ENCODE measurements around the gene MTRF1.

The MTRF1 gene

DNA sequence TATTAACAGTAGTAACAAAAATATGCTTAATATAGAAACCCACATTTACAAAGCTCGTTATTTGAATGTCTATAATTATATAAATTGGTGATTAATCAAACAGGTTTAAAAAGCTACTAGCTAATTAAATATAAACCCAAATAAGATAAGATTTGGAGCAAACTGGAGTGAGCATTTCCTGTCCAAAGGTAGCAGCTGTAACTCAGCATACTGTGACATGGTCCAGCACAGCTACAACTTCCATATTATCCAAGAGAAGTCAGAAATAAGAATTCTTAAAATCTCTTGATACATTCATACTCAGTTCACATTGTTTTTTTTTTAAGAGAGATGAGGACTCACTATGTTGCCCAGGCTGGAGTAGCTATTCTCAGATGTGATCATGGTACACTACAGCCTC lies 8.5 kb downstream of the MTRF1 start:
- Histone ChIP-seq H3K4me3 (ENCODE audit: low read depth, low read length, poor library complexity, severe bottlenecking) (no peak overlapping the region), H3K4me2 (ENCODE audit: low read length) (no peak overlapping the region), H3K4me1 (ENCODE audit: insufficient read depth, low read length, severe bottlenecking) (no peaks in the 10 kb centered on the region), H3F3A (ENCODE audit: insufficient read depth, low read length) (no peaks in the 10 kb centered on the region), H3K9me3 (ENCODE audit: low read length) (no peaks in the 10 kb centered on the region), H3K9ac (ENCODE audit: low read length) (no peak overlapping the region), H2AFZ (ENCODE audit: low read length) (no peak overlapping the region), H3K27ac (ENCODE audit: low read depth, low read length, poor library complexity, severe bottlenecking) (no peak overlapping the region), H3K36me3 (ENCODE audit: insufficient read depth, low read length) (peaks cover 79% of the 10 kb centered on the region), H3K9me2 (ENCODE audit: low read depth, low read length) (no peaks in the 10 kb centered on the region), H3K79me2 (ENCODE audit: insufficient read depth, low read length) (no peaks in the 10 kb centered on the region), H3K27me3 (ENCODE audit: insufficient read depth, low read length) (no peaks in the 10 kb centered on the region), H4K20me1 (ENCODE audit: insufficient read depth, low read length) (no peaks in the 10 kb centered on the region)
- TF ChIP-seq, protein P1, sequence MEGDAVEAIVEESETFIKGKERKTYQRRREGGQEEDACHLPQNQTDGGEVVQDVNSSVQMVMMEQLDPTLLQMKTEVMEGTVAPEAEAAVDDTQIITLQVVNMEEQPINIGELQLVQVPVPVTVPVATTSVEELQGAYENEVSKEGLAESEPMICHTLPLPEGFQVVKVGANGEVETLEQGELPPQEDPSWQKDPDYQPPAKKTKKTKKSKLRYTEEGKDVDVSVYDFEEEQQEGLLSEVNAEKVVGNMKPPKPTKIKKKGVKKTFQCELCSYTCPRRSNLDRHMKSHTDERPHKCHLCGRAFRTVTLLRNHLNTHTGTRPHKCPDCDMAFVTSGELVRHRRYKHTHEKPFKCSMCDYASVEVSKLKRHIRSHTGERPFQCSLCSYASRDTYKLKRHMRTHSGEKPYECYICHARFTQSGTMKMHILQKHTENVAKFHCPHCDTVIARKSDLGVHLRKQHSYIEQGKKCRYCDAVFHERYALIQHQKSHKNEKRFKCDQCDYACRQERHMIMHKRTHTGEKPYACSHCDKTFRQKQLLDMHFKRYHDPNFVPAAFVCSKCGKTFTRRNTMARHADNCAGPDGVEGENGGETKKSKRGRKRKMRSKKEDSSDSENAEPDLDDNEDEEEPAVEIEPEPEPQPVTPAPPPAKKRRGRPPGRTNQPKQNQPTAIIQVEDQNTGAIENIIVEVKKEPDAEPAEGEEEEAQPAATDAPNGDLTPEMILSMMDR (IDR thresholded peaks at IDR 0.05; ENCODE audit: low read length): no peak
- no peak for TF ChIP-seq EZH2 (IDR thresholded peaks at IDR 0.05; ENCODE audit: borderline replicate concordance, low read length)

DNA sequence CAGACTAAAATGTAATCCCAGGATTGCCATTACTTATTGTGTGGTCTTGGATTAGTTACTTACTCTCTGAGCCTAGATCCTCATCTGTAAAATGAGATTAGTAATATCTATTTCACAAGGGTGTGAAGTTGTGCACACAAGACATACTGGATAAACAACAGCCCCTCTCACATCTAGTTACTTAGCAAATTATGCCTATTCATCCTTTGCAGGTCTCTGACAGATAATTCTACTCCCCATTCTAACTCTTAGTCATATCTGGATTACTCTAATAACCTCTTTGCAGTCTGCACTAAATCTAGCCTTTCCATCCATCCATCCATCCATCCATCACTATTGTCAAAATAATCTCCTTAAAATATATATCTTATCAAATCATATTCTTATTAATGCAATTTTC lies 12.4 kb downstream of the MTRF1 start:
- no peaks in the 10 kb centered on the region for H3K9me3 ChIP-seq (ENCODE audit: low read length)
- H4K20me1 ChIP-seq (ENCODE audit: insufficient read depth, low read length): no peaks in the 10 kb centered on the region
- no peaks in the 10 kb centered on the region for H3K9me2 ChIP-seq (ENCODE audit: low read depth, low read length)
- H3K27me3 ChIP-seq (ENCODE audit: insufficient read depth, low read length): no peaks in the 10 kb centered on the region
- no peak overlapping the region for H3K27ac ChIP-seq (ENCODE audit: low read depth, low read length, poor library complexity, severe bottlenecking)
- no peaks in the 10 kb centered on the region for H3K79me2 ChIP-seq (ENCODE audit: insufficient read depth, low read length)
- H2AFZ ChIP-seq (ENCODE audit: low read length): no peak overlapping the region
- TF ChIP-seq EZH2 (IDR thresholded peaks at IDR 0.05; ENCODE audit: borderline replicate concordance, low read length): no peak
- TF ChIP-seq, protein P1 (IDR thresholded peaks at IDR 0.05; ENCODE audit: low read length): no peak
- H3K4me2 ChIP-seq (ENCODE audit: low read length): no peak overlapping the region
- no peaks in the 10 kb centered on the region for H3K4me1 ChIP-seq (ENCODE audit: insufficient read depth, low read length, severe bottlenecking)
- no peak overlapping the region for H3K9ac ChIP-seq (ENCODE audit: low read length)
- no peak overlapping the region for H3K4me3 ChIP-seq (ENCODE audit: low read depth, low read length, poor library complexity, severe bottlenecking)
- no peaks in the 10 kb centered on the region for H3F3A ChIP-seq (ENCODE audit: insufficient read depth, low read length)
- peaks cover 65% of the 10 kb centered on the region for H3K36me3 ChIP-seq (ENCODE audit: insufficient read depth, low read length)

DNA sequence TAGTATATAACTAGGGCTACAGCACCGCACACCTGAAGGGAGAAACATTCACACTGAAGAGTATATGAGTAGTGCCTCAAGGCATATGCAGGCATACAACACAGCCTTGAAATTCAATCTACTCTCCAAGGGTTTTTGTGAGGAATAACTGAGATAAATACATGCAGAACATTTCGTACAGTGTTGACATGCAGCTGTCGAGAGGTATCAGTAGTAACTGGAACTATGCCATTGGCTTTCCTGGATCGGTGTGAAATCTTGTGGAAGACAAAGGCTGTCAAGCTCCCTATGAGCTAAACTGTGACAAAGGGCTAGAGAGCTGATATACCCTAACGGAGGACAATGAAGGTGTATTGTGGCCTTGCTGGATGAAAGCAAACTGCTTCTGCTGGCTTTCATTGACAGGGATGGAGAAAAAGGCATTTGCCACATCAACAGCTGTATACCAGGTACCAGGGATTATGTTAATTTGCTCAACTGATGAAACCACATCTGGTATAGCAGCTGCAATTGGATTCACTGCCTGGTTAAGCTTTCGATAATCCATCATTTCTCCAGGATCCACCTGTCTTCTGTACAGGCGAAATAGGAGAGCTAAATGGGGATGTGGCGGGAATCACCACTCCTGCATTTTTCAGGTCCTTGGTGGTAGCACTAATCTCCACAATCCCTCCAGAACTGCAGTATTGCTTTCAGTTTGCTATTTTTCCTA lies 16.3 kb downstream of the MTRF1 start:
- Histone ChIP-seq H3K9ac (ENCODE audit: low read length) (no peak overlapping the region), H3K9me3 (ENCODE audit: low read length) (no peaks in the 10 kb centered on the region), H3K9me2 (ENCODE audit: low read depth, low read length) (no peaks in the 10 kb centered on the region), H3K4me2 (ENCODE audit: low read length) (no peak overlapping the region), H3K79me2 (ENCODE audit: insufficient read depth, low read length) (no peaks in the 10 kb centered on the region), H3K4me3 (ENCODE audit: low read depth, low read length, poor library complexity, severe bottlenecking) (no peak overlapping the region), H4K20me1 (ENCODE audit: insufficient read depth, low read length) (no peaks in the 10 kb centered on the region), H3K36me3 (ENCODE audit: insufficient read depth, low read length) (peaks cover 35% of the 10 kb centered on the region), H3K27me3 (ENCODE audit: insufficient read depth, low read length) (no peaks in the 10 kb centered on the region), H3K4me1 (ENCODE audit: insufficient read depth, low read length, severe bottlenecking) (no peaks in the 10 kb centered on the region), H3F3A (ENCODE audit: insufficient read depth, low read length) (no peaks in the 10 kb centered on the region), H3K27ac (ENCODE audit: low read depth, low read length, poor library complexity, severe bottlenecking) (no peak overlapping the region), H2AFZ (ENCODE audit: low read length) (no peak overlapping the region)
- TF ChIP-seq EZH2 (IDR thresholded peaks at IDR 0.05; ENCODE audit: borderline replicate concordance, low read length): no peak
- TF ChIP-seq, protein P1 (IDR thresholded peaks at IDR 0.05; ENCODE audit: low read length): no peak

All from OCI-LY1 (cell line).